NCI-H226 (cell line): ENCODE results near the gene NNT.
A peak's percentile ranks its signal among the peaks of the same experiment; 100 is the strongest.
"Not testable (repeated sequence)": the region's sequence is repeated elsewhere in the genome, so short reads cannot be mapped to it uniquely, and the experiment has no call there.

Source experiments
- DNase-seq: peaks from one replicate; pipeline ENCODE4 v3.0.0-alpha.2; 2015

Gene NNT

DNA sequence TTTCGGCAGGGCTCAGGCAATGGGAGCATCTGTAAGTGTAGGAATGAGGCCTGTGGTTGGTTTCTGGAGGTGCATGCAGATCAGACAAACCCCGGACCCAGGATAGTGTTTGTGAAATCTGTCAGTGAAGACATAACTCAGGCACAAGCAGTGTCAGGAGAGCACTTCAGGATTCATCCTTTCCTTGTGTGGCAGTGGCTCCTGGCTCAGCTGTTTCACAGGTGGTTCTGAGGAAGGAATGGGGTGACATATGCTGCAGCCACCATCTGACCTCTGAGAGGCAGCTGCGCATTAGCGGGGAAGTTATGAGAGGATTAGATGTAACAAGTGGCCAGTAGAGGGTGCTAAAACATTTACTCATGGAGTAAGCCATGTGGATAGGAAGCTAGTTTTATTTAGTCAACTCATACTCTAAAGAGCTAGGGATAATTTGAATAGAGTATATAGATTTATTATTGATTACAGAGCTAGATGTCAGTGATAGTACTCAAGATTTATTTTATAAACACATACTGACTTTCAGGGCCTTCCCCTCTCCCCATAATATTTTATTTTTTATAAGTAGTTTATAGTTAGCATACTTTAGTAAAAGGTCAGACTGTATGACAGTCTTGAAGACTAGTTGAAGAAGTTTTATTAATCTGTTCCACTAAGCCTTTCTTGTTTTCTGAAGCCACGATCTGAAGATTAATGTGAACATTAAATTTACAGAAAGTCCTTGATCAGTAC, 28.4 kb downstream of the NNT start:
- peak; percentile 60 for DNase-seq

DNA sequence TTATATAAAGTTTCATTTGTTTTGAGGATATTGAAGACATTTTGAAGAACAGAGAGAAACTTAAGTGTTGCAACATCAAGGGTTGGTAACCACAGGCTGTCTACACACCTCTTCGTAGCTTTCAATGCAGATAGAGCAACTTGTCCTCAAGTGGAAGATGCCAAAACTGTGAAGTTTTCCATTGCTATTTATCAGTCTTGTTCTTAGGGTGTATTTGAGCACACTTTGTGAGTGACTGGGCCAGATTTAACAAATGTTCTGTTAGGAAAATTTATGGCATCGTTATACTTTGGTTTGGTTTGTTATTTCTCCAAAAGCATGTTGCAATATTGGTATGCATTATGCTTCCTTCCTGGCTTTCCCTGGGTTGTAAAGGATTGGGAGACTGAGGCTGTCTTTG, 31.6 kb downstream of the NNT start:
- no peak for DNase-seq

DNA sequence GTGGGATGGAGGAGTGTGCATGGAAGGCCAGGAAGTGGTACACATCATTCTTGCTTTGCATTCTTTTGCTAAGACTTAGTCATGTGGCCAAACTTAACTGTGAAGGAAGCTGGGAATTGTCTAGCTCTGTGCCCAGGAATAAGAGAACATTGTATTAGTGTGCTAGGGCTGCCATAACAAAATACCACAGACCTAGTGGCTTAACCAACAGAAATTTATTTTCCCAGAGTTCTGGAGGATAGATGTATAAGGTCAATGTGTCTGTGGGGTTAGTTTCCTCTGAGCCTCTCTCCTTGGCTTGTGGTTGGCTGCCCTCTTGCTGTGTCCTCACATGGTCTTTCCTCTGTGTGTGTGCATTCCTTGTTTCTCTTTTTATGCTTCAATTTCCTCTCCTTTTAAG, 32.4 kb downstream of the NNT start:
- DNase-seq: peak; percentile 12

DNA sequence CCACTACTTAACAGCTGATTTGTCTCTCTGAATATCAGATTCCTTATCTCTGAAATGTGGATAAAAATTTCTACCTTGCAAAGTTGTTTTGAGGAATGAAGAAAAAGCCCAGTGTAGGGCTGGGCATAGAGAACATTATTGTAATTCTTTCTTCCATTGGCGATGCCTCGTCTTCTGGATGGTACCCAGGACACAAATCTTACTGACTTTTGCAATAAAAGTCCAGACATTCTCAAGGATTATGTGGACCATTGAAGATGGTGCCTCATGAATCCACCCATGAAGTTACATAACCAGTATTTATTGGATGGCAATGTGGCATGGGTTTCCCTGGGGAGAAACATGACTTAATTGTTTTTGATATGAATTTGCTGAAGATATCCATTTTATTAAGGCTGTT, 33.1 kb downstream of the NNT start:
- DNase-seq: no peak

DNA sequence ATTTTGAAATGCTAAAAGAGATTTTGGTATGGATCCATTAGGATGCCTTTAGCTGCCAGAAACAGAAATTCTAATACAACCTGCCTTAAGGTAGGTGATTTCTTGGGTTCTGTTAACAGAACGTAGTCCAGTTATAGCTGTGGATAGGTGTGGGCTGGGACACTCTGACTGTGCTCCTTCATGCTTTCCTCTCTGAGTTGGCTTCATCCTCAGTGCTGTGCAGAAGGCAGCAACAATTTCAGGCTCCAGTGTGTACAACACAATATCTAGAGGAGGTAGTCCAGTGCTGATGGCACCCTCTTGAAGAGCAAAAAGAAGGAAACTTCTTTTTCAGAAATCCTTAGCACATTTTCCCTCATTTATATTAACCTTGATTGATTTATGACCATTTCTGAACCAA, 34.4 kb downstream of the NNT start:
- no peak for DNase-seq

DNA sequence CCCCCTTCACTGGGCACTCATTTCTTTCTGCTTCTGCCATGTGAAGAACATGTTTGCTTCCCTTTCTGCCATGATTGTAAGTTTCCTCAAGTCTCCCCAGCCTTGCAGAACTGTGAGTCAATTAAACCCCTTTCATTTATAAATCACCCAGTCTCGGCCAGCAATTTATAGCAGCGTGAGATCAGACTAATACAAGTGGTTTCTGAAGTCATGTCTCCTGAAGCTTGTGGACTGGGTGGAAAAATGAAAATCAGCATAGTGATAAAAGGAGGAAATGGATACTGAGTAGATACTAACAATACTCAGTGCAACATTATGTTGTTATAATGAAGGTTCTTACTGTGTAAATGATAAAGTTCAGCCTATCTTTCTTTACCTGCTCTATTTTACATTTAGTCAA, 35.1 kb downstream of the NNT start:
- DNase-seq: no peak

DNA sequence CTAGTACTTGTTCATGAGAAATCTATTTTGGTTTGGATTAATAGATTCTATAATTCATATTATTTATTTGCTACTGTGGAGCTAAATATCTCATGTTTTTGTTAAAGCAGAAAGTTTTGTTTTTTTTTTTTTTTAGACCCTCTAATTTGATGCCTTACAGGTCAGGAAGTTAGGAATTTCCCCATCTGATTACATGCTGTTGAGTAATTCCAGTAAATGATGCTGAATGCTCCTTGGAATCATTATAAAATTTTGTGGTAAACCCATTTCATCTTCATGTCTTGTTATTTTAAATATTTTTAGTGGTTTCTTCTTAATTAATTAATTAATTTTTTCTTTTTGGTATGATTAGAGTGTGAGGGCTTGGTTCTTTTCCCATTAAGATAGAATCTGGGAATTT, 35.6 kb downstream of the NNT start:
- DNase-seq: no peak

DNA sequence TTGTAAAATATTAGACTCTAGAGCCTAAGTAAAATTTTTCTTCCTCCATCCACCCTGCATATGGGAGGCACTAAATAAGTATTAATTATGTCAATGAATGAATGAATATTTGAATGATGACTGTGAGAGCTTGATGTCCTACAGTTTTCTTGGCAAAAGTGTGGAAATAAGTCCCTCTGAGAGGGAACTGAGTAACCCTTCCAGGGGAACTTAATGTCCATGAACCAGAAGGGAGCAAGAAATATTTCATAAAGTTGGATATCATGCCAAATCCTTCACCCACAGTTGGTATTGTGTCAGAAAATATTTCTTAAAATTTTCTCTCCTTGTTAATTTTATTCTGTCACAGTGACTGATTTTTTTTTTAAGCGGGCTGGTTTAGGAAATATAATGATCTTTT, 36.6 kb downstream of the NNT start:
- DNase-seq: no peak

DNA sequence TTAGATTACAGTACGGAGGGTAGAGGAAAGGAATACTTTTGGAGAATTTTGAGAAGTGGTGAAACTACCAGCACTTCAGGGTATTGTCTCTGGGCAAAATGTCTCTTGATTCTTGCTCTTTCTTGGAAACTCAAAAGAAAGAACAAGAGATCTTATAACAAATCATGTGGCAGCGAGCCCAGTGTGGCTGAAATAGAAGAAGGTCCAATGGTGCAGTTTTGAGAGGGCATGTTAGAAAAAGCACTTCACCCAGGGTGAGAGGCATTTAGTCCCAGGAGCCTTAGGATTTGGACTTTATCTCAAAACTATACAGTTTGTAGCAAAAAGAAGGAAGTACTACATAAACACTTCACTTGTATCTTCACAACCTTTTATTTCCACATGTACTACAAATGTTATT, 39.4 kb downstream of the NNT start:
- no peak for DNase-seq

DNA sequence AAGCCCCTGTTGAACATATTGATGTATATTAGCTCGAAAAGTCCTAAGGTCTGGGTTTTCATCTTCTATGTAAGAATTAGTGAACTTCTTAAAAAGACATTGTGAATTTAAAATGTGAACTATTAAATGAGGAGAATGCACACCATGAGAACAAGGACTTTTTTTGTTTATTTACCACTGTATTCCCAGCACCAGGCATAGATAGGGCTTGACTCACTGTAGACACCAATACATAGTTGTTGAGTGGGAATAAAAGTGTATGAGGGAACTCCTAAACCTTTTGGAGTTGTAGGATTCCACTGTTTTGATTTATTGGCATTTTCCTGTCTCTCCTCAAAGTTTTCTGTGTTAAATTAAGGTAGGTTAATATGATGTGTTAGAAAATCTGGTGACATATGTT, 40.3 kb downstream of the NNT start:
- no peak for DNase-seq

DNA sequence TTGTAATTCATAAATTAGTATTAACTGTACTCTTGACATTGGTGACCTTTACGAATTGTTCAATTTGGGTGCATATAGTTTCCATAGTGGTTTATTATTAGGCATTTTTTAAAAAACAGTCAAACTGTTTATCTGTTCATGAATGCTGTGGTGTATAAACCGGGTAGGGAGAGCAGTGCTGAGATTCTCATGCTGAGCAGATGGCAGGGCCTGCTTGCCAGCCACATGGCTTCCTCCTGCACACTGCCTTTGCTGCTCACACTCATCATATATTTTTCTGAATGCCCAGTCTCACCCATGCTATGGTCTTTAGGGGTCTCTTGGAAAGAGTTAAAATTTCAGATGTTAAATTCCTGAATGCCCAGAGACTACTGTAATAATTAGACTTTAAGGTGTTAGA, 40.8 kb downstream of the NNT start:
- no peak for DNase-seq

DNA sequence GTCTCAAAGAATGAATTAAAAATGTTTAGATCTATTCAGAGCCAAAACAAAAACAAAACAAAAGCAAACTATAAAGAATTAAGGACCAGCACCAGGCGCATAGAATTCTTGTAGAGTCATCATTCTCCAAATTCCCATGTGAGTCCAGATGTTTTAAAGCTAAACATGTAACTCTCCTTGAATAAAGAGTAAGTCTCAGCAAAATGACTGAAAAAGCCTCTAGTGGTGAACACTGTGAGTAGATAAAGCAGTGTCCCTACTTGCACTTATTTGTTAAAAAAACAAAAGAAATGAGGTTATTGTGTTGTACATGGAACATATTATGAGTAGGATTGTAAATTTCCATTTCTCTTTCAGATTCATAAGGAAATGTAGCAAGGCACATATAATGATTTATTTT, 44.0 kb downstream of the NNT start:
- DNase-seq: no peak

DNA sequence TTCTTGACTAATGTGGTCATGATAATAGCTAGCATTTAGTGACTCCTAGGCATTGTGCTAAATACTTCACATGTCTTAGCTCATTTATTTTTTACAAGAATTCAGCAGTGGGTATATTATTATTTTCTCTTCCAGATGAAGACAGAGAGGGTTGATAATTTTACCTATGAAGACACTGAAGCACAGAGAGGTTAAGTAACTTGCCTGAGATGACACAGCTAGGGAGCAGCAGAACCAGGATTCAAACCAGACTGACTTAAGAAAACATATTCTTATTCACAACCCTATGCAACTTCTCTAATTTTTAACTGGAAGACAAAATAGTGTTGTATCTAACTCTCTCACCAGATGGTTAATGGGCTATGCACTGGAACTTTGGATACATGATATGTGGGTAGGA, 44.8 kb downstream of the NNT start:
- no peak for DNase-seq

DNA sequence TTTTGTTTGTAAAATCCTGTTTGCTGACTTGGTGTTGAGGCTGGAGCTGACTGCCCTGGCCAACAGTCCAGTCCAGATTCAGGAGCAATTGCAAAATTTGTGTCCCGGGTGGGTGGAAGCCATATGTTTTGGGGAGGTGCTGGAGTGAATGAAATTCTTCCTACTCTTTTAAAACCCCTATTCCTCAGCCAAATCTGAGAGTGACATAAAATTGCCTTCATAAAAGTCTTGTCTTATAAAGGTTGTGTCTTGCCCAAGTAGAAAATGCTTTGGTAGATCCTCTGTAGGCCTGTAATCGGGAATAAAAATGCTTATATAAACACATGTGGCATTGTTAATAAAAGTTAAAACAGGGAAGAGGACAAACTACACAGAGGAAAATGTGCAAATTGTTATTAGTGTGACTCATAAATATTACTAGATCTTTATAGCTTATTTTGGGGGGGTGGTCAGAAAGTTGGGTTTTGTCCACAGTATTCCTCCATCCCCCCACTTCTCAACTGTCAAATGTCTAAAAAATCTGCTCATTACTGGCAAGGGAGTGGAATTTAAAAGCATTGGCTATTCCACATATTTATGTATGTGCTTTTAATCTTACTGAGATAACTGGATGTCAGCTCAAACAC, 45.6 kb downstream of the NNT start:
- no peak for DNase-seq

DNA sequence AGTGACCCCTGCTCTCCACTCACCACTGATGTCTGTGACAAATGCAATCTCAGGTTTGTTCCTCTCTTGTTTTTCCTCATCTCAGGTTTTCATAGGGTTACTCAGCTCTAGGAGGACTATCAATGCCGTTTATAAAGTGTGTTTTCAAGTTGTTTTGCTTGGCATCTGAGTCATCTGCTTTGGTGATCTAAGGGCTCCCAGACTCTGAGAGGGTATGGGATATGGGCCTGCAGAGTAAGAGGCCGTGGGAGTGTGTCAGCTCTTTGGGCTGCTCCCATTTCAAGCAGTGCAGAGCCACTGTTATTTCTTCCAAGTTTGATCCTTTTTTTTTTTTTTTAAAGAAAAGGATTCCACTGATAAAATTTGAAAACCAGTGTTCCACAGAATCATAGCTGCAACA, 46.3 kb downstream of the NNT start:
- DNase-seq: peak; percentile 44

DNA sequence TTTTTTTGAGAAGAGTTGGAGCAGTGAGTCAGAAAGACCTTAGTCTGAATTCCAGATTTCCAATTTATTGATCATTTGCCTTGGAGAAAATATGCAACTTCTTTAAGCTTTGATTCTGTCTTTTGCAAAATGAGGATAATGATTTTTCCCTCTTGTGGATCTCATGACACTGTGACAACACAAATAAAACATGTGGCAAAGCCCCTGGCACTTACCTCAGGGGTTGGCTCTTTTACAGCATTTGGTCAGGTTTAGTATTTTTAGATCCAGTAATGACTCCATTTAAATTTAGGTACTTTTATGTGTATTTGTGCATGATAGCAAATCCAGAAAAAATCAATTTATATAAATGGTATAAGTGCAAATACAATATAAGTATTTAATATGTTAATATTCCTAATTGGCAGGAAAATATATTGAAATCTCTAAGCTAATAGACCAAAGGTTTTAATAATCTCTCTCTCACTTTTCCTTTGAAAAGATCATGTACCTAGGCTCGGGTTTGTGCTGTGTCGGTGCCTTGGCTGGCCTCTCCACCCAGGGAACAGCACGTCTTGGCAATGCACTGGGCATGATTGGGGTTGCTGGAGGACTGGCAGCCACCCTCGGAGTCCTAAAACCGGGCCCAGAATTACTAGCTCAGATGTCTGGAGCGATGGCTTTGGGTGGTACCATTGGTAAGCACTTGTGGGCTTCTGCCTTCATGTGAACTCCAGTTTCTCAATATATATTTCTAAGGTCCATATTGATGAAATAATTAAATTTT, 49.7 kb downstream of the NNT start:
- no peak for DNase-seq

DNA sequence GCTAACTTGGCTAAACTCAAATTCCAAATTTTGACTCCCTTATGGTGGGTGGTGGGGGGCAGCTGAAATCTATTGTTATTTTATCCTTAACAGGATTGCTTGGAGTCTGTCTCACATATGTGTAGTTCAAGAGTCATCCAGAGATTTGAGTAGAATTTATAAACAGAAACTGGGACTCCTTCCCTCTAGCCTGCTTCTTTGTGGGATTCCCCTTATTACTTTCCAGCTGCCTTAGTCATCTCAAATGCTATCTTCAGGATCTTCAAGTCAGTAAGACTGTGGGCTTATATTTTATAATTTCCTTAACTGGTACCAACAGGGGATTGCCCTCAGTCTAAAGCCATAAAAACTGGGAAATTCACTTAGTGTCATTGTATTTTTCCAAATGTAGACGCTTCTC, 55.5 kb downstream of the NNT start:
- peak; percentile 43 for DNase-seq

DNA sequence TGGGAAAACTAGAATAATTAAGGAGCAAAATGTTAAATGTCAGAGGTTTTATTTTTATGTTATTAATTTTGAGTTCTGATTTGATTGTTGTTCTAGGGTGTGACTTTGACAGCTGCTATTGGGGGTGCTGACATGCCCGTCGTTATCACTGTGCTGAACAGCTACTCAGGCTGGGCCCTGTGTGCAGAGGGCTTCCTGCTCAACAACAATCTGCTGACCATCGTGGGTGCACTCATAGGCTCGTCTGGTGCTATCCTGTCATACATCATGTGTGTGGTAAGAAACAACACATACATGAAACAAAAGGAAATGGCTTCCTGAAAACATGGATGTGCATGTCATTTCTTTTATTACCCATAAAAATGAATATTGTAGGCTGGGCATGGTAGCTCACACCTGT, 56.1 kb downstream of the NNT start:
- no peak for DNase-seq

DNA sequence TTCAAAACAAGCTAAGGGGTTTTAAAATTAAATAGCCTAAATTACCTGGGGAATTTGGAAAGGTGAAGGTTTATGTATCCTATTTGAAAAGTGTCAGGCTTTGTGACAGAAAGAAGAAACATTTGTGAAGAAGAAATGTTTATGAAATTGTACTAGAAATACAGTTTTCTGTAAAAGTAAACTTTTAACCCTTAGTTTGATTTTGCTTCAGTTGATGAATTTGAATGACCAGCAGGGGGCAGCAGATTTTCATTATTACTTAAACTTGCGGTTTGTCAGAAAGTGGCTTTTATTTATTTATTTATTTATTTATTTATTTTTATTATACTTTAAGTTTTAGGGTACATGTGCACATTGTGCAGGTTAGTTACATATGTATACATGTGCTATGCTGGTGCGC, 58.1 kb downstream of the NNT start:
- no peak for DNase-seq

DNA sequence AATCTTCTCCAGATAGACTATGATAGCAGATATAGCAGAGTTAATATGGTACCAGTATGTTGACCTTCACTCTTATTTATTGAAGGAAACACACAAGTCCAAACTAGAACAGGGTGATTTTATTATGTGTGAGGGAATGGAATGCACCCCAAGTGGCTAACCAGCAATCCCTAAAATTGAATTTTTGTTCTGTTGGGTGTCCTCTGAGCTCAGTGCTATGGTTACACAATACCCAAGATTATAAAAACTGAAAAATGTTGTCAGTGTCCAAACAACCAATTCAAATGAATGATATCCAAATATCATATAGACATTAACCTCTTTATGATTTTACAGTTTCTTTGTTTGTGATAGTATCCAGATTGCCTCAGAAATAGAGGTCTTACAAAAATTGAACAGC, 60.9 kb downstream of the NNT start:
- no peak for DNase-seq

DNA sequence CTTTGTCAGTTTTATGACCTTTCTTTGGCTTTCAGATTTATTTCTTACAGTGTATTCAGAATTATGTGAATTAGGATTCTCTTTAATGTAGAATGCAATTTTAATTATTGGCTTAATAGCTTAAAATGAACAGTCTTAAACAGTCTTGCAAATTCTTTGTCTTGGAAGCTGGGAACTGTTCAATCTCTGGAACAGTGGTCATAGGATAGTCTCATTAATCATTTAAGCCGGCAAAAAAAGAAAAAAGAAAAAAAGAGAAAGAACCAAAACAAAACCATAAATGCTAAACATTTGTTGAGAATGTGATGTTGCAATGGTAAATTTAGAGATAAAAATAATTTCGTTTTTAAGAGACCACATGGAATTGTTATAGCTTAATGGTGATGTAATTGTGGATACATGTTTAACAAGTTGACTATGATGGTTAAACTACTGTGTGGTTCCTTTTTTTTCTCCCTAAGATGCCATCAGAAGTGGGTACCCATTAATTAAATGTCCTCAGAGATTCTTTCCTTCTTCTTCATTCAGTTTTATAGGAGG, 61.6 kb downstream of the NNT start:
- DNase-seq: no peak

DNA sequence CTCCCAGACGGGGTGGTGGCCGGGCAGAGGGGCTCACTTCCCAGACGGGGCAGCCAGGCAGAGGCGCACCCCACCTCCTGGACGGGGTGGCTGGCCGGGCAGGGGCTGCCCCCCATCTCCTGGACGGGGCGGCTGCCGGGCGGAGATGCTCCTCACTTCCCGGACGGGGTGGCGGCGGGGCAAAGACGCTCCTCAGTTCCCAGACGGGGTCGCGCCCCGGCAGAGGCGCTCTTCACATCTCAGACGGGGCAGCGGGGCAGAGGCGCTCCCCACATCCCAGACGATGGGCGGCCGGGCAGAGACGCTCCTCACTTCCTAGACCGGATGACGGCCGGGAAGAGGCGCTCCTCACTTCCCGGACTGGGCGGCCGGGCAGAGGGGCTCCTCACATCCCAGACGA, 62.8 kb downstream of the NNT start:
- DNase-seq: not testable (repeated sequence)

DNA sequence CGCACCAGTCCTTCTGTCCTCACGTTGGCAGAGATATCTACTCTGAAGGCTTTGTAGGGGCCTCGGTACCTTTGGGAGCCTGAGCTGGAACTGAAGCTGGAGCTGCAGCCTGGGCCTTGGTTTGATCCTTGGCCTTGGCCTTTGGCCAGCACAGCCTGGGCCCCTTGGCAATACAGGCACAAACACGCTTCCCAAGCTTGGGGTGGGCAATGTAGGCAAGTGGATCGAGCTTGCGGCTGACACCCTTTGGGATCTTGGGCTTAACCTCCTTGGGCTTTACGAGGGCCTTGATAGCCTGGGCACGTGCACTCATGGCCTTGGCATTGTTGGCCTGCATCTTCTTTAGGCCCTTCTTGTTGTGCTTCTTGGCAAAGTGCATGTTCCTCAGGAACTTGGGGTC, 63.7 kb downstream of the NNT start:
- DNase-seq: not testable (repeated sequence)

DNA sequence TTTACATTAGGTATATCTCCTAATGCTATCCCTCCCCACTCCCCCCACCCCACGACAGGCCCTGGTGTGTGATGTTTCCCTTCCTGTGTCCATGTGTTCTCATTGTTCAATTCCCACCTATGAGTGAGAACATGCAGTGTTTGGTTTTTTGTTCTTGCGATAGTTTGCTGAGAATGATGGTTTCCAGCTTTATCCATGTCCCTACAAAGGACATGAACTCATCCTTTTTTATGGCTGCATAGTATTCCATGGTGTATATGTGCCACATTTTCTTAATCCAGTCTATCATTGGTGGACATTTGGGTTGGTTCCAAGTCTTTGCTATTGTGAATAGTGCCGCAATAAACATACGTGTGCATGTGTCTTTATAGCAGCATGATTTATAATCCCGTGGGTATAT, 64.4 kb downstream of the NNT start:
- not testable (repeated sequence) for DNase-seq
